Type B pancreatic cell (in vitro differentiated cells): ENCODE measurements around the gene ICOS. TPM values are rescaled to one million over a fixed set of nuclear protein-coding genes. Genes with fewer than 3 reads are reported as not detected.

Experiments used
- DNase-seq: peaks from one replicate; pipeline ENCODE4 v3.0.0; 2021; ENCODE audit warnings: mixed read lengths; ENCODE audit not compliant: unreplicated experiment; ENCODE audit errors: extremely low spot score
- H3K27ac Mint-ChIP-seq: 2 replicates; pipeline ENCODE4 v1.8.0; 2021; ENCODE audit warnings: mild to moderate bottlenecking, mixed read lengths
- H3K27me3 Mint-ChIP-seq: 2 replicates; pipeline ENCODE4 v1.8.0; 2021; ENCODE audit warnings: mixed read lengths
- H3K36me3 Mint-ChIP-seq: 2 replicates; pipeline ENCODE4 v1.8.0; 2021; ENCODE audit warnings: mixed read lengths
- H3K4me1 Mint-ChIP-seq: one replicate; pipeline ENCODE4 v1.8.0; 2021; ENCODE audit warnings: mixed read lengths; ENCODE audit not compliant: unreplicated experiment
- H3K4me3 Mint-ChIP-seq: 2 replicates; pipeline ENCODE4 v1.8.0; 2021; ENCODE audit warnings: mild to moderate bottlenecking, mixed read lengths
- H3K9me3 Mint-ChIP-seq: 2 replicates; pipeline ENCODE4 v1.8.0; 2021; ENCODE audit warnings: mixed read lengths
- total RNA-seq: library from RNA; stranded (reverse); gene quantifications from 2 replicates; pipeline ENCODE4 v1.2.1, GENCODE V29; 2021; ENCODE audit warnings: low replicate concordance
- TF ChIP-seq, protein P1 (sequence below): fragments of 200-600 bp; sonication (generic); conservative IDR thresholded peaks from 2 replicates; pipeline ENCODE4 v1.5.0; 2021; ENCODE audit warnings: antibody characterized with exemption, mild to moderate bottlenecking

ICOS gene
- total RNA-seq, 1 donor from 2014 or later, result not detected

DNA sequence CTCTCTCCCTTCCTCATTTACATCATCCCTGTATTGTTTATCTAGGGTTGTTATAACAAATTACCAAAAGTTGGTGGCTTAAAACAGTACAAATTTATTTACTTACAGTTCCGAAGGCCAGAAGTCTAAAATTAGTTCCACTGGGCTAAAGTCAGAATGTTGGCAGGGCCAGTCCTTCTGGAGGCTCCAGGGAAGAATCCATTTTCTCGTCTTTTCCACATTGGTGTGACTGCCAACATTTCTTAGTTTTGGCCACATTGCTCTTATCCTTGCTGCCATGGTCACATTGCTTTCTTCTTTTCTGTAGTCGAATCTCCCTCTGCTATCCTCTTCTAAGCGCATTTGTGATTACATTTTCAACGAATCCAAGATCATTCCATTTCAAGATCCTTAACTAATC, 34.7 kb downstream of the ICOS start:
- TF ChIP-seq, protein P1, sequence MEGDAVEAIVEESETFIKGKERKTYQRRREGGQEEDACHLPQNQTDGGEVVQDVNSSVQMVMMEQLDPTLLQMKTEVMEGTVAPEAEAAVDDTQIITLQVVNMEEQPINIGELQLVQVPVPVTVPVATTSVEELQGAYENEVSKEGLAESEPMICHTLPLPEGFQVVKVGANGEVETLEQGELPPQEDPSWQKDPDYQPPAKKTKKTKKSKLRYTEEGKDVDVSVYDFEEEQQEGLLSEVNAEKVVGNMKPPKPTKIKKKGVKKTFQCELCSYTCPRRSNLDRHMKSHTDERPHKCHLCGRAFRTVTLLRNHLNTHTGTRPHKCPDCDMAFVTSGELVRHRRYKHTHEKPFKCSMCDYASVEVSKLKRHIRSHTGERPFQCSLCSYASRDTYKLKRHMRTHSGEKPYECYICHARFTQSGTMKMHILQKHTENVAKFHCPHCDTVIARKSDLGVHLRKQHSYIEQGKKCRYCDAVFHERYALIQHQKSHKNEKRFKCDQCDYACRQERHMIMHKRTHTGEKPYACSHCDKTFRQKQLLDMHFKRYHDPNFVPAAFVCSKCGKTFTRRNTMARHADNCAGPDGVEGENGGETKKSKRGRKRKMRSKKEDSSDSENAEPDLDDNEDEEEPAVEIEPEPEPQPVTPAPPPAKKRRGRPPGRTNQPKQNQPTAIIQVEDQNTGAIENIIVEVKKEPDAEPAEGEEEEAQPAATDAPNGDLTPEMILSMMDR, result no peak
- H3K9me3 Mint-ChIP-seq, result no peaks in the 10 kb centered on the region

DNA sequence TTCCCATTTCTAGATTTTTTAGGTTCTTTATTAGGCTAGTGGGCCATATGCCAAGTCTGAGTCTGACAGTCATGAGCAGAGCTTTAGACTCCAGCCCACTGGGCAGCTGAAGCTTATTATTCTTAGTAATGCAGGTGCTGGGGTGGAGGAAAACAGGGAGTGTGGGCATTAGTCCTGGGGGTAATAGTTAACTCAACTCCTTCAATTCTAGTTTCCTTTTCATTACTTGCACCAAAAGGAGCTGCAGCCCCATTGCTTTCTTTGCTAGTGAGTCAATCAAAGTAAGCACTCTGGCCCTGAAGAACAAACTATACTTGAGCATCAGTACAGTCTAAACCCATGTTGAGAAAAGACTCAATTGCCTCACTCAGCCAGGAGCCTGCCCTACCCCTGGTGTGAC, 35.5 kb downstream of the ICOS start:
- no peak for DNase-seq
- H3K36me3 Mint-ChIP-seq, result no peaks in the 10 kb centered on the region
- H3K27me3 Mint-ChIP-seq, result peaks cover 29% of the 10 kb centered on the region
- TF ChIP-seq, protein P1, result no peak
- H3K27ac Mint-ChIP-seq, result no peak overlapping the region
- no peaks in the 10 kb centered on the region for H3K9me3 Mint-ChIP-seq
- no peak overlapping the region for H3K4me3 Mint-ChIP-seq
- H3K4me1 Mint-ChIP-seq, result no peaks in the 10 kb centered on the region

More for the DNA sequence above, 34.7 kb downstream of the ICOS start:
- Mint-ChIP-seq H3K27me3 (peaks cover 29% of the 10 kb centered on the region), H3K4me3 (no peak overlapping the region), H3K27ac (no peak overlapping the region), H3K4me1 (no peaks in the 10 kb centered on the region), H3K36me3 (no peaks in the 10 kb centered on the region)
- no peak for DNase-seq

DNA sequence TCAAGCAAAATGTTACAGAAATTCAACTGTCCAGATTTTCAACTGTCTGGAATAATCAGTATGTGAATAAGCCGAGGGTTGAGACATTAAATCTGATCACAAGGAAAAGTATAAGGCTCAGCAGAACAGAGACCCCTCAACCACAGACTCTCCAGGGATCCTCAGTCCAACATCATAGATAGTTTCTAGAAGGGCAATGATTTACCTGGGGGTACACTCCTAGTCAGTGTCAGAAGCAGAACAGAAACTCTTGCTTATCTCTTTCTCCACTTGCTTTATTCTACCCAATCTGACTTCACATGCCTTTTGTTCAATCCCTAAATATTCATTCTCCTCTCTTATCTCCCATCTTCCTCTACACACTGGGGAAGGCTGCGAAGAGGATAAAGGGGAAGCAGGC, 36.4 kb downstream of the ICOS start:
- TF ChIP-seq, protein P1, result no peak
- Mint-ChIP-seq H3K36me3 (no peaks in the 10 kb centered on the region), H3K9me3 (no peaks in the 10 kb centered on the region), H3K4me1 (no peaks in the 10 kb centered on the region), H3K4me3 (no peak overlapping the region), H3K27ac (no peak overlapping the region), H3K27me3 (peaks cover 29% of the 10 kb centered on the region)
- DNase-seq, result no peak

DNA sequence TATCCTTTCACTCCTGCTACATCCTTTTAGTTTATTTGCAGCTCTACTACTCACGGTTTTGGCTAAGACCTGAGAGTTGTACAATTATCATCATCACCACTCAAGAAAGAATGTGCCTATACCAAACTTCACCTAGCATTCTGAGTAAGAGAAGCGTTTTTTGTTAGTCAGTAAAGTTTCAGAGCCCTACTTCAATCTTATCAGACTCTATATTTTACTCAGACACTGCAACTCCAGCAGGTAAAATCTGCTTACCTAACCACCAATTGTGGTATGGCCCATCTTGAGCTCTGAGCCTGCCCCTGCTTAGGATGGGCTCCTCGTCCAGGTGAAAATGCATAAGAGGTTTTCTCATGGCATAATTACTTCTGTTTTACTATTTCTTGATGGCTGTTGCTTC, 37.1 kb downstream of the ICOS start:
- no peaks in the 10 kb centered on the region for H3K36me3 Mint-ChIP-seq
- no peaks in the 10 kb centered on the region for H3K4me1 Mint-ChIP-seq
- no peak overlapping the region for H3K27ac Mint-ChIP-seq
- no peak for DNase-seq
- no peaks in the 10 kb centered on the region for H3K9me3 Mint-ChIP-seq
- TF ChIP-seq, protein P1, result no peak
- H3K27me3 Mint-ChIP-seq, result peaks cover 26% of the 10 kb centered on the region
- H3K4me3 Mint-ChIP-seq, result no peak overlapping the region

DNA sequence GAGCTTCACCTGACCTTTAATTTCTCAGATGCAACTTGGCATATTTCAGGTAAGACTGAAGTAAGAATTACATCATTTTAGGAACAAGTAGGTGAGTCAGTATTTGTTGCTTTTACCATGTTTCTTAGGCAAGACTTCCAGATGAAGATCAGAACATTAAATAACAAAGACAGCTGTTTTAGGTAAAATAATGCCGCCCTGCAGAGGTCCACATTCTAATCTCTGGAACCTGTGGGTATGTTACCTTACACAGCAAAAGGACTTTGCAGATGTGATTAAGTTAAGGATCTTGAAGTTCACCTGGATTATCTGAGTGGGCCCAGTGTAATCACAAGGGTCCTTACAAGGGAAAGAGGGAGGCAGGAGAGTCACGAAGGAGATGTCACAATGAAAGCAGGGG, 39.3 kb downstream of the ICOS start:
- H3K4me1 Mint-ChIP-seq, result no peaks in the 10 kb centered on the region
- H3K4me3 Mint-ChIP-seq, result no peak overlapping the region
- H3K27ac Mint-ChIP-seq, result no peak overlapping the region
- TF ChIP-seq, protein P1, result no peak
- H3K27me3 Mint-ChIP-seq, result peaks cover 22% of the 10 kb centered on the region
- no peaks in the 10 kb centered on the region for H3K36me3 Mint-ChIP-seq
- H3K9me3 Mint-ChIP-seq, result no peaks in the 10 kb centered on the region
- DNase-seq, result no peak

DNA sequence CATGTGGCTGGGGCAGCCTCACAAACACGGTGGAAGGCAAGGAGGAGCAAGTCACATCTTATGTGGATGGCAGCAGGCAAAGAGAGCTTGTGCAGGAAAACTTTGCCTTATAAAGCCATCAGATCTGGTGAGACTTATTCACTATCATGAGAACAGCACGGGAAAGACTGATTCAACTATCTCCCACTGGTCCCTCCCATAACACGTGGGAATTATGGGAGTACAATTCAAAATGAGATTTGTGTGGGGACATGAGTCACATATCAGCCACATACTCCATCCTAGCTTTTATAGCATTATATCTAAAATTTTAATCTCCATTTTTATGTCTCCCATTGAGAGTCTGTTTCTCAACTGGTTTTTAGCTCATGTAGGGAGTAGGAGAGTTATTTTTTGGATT, 45.7 kb downstream of the ICOS start:
- Mint-ChIP-seq H3K27ac (no peak overlapping the region), H3K4me3 (no peak overlapping the region)
- TF ChIP-seq, protein P1, result no peak

More for the DNA sequence above, 45.7 kb downstream of the ICOS start:
- no peaks in the 10 kb centered on the region for H3K27me3 Mint-ChIP-seq
- peaks cover 4% of the 10 kb centered on the region for H3K9me3 Mint-ChIP-seq
- no peak for DNase-seq
- no peaks in the 10 kb centered on the region for H3K4me1 Mint-ChIP-seq
- H3K36me3 Mint-ChIP-seq, result no peaks in the 10 kb centered on the region
